Neutrophil (primary cell): ENCODE results near the gene MICAL1.

Source experiments
- H3K27ac ChIP-seq: fragments of 200-600 bp; sonication (generic); 2 replicates; pipeline ENCODE4 v1.5.1; 2016; ENCODE audit warnings: mild to moderate bottlenecking, moderate library complexity
- H3K27me3 ChIP-seq: fragments of 200-600 bp; sonication (generic); 2 replicates; pipeline ENCODE4 v1.6.0; 2016; ENCODE audit warnings: mild to moderate bottlenecking
- H3K36me3 ChIP-seq: fragments of 200-600 bp; sonication (generic); 2 replicates; pipeline ENCODE4 v1.5.1; 2017
- H3K4me1 ChIP-seq, 2 experiments: fragments of 200-600 bp in 1 of 2; sonication (generic) in 1 of 2; 1 replicate in 1 of 2; 2 replicates in 1 of 2; pipeline versions ENCODE4 v1.5.1 to v1.6.1; 2013 to 2016; ENCODE audit warnings: low read depth in 1 of 2, low read length in 1 of 2, mild to moderate bottlenecking in 1 of 2, moderate library complexity in 1 of 2; ENCODE audit not compliant: control insufficient read depth in 1 of 2, insufficient read depth in 1 of 2
- H3K4me3 ChIP-seq, 2 experiments: fragments of 200-600 bp in 1 of 2; sonication (generic) in 1 of 2; 1 replicate in 1 of 2; 2 replicates in 1 of 2; pipeline ENCODE4 v1.5.1; 2013 to 2016; ENCODE audit warnings: low read depth in 1 of 2, low read length in 1 of 2, mild to moderate bottlenecking in 1 of 2, moderate library complexity in 1 of 2
- H3K9me3 ChIP-seq: fragments of 200-600 bp; sonication (generic); 2 replicates; pipeline ENCODE4 v1.5.1; 2016
- CTCF ChIP-seq: fragments of 200-600 bp; sonication (generic); IDR thresholded peaks from 2 replicates; pipeline ENCODE4 v1.5.1; 2016; ENCODE audit warnings: antibody characterized with exemption

MICAL1 gene

GRCh38 chr6:109485266-109485935 lies 29.8 kb upstream of the MICAL1 start:
- Histone ChIP-seq H3K4me1 (peaks cover 26 to 29% of the 10 kb centered on the region in 2 experiments), H3K9me3 (no peaks in the 10 kb centered on the region), H3K36me3 (no peaks in the 10 kb centered on the region), H3K27me3 (no peaks in the 10 kb centered on the region), H3K27ac (no peak overlapping the region), H3K4me3 (no peak overlapping the region)
- no peak for TF ChIP-seq CTCF

DNA sequence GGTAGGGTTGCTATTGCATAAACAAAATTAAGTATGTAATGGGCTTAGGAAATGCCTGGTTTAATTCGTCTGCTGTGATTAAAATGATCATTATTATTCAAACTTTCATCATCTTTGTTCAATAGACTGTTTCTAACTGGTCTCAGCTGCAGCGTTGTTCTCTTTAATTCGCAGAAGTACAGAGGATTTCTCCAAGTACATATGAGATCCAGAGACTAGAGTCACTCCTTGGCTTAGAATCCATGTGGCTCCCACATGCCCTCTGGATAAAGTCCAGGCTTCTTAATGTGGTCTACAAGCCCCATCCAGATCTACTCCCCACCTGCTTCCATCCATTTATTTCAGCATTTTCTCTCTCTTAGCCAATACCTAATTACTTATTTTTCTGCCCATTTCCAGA lies 28.6 kb upstream of the MICAL1 start:
- H3K4me3 ChIP-seq = peak overlapping the region; percentile 61 to 63
- H3K9me3 ChIP-seq = no peaks in the 10 kb centered on the region
- H3K27ac ChIP-seq = no peak overlapping the region
- H3K4me1 ChIP-seq = peaks cover 26 to 37% of the 10 kb centered on the region in 2 experiments
- TF ChIP-seq CTCF = no peak
- H3K36me3 ChIP-seq = no peaks in the 10 kb centered on the region
- no peaks in the 10 kb centered on the region for H3K27me3 ChIP-seq

DNA sequence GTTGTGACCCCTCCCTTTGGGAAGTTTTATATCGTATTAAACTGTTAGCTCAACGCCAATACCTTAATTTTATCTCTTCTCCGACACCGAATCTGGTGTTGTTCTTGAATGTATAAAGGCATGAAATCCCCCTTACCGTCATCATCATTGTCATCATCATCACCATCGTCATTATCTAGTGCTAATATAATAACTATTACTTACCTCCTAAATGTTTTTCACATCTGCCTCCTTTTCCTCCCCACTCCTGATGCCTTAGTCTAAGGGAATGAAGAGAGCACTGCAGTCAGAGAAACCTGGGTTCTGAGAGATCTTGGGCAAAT lies 28.1 kb upstream of the MICAL1 start:
- Histone ChIP-seq H3K9me3 (no peaks in the 10 kb centered on the region), H3K27me3 (no peaks in the 10 kb centered on the region), H3K27ac (peak overlapping the region; percentile 89), H3K4me3 (peak overlapping the region; percentile 61 to 63), H3K36me3 (no peaks in the 10 kb centered on the region), H3K4me1 (peaks cover 26 to 40% of the 10 kb centered on the region in 2 experiments)
- TF ChIP-seq CTCF = no peak

GRCh38 chr6:109482905-109483734 lies 27.5 kb upstream of the MICAL1 start, which contains the start of gene ZBTB24:
ZBTB24 (minus strand) TSS chr6:109483219; CDS start chr6:109482026, 1,193 bp downstream.
- TF ChIP-seq CTCF = peak; percentile 41
- Histone ChIP-seq H3K9me3 (no peaks in the 10 kb centered on the region), H3K4me1 (peaks cover 26 to 40% of the 10 kb centered on the region in 2 experiments), H3K27me3 (no peaks in the 10 kb centered on the region), H3K27ac (peak within 1 kb of the TSS; percentile 89), H3K36me3 (no peaks in the 10 kb centered on the region), H3K4me3 (peak within 1 kb of the TSS; percentile 63 to 91)

DNA sequence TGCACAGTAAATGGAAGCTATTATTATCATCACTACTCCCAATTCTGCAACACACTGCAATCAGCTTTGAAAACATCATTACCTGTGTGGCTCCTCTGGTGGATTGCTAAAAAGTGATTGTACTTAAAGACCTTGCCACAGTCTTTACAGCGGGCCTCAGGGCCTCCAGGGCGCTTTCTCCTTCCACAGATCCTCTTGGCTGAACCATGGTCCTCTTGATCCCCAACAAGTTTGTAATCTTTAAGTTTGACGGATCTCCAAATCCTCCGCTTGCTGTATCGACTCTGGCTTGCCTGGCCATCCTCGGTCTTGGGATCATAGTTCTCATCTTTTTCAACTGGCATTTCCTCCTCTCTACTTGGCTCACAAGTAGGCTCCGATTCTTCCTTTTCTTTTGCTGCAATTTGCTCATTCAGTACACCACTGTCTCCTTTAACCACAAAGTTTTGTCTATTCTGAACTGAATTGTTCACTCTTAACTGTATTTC lies 25.5 kb upstream of the MICAL1 start:
- no peaks in the 10 kb centered on the region for H3K27me3 ChIP-seq
- peaks cover 12% of the 10 kb centered on the region for H3K36me3 ChIP-seq
- peaks cover 26 to 40% of the 10 kb centered on the region in 2 experiments for H3K4me1 ChIP-seq
- H3K4me3 ChIP-seq = no peak overlapping the region
- TF ChIP-seq CTCF = no peak
- no peaks in the 10 kb centered on the region for H3K9me3 ChIP-seq
- no peak overlapping the region for H3K27ac ChIP-seq
